Mesothelial cell of epicardium (in vitro differentiated cells): ENCODE data around the gene BOD1. TPM values are rescaled to one million over a fixed set of nuclear protein-coding genes. Genes with fewer than 3 reads are reported as not detected.

Experiments
- DNase-seq, 2 experiments: peaks; one replicate each; pipeline ENCODE4 v3.0.0; 2021; ENCODE audit warnings: low spot score in 2 of 2; ENCODE audit not compliant: unreplicated experiment in 2 of 2
- H3K27ac Mint-ChIP-seq: 2 replicates; pipeline ENCODE4 v1.8.0; 2021; ENCODE audit warnings: mixed read lengths
- H3K27me3 Mint-ChIP-seq: 2 replicates; pipeline ENCODE4 v1.8.0; 2021; ENCODE audit warnings: low read depth, mixed read lengths
- H3K36me3 Mint-ChIP-seq: 2 replicates; pipeline ENCODE4 v1.8.0; 2021; ENCODE audit warnings: mixed read lengths
- H3K4me1 Mint-ChIP-seq: 2 replicates; pipeline ENCODE4 v1.8.0; 2021; ENCODE audit warnings: mixed read lengths
- H3K4me3 Mint-ChIP-seq: 2 replicates; pipeline ENCODE4 v1.8.0; 2021; ENCODE audit warnings: mild to moderate bottlenecking, moderate library complexity, mixed read lengths
- H3K9me3 Mint-ChIP-seq: 2 replicates; pipeline ENCODE4 v1.8.0; 2021; ENCODE audit warnings: mixed read lengths
- total RNA-seq: library from RNA; stranded (reverse); gene quantifications from 3 replicates; pipeline ENCODE4 v1.2.1, GENCODE V29; 2021
- TF ChIP-seq, protein P1 (sequence below): fragments of 200-600 bp; sonication (generic); IDR thresholded peaks from one replicate; pipeline ENCODE4 v1.5.0; 2021; ENCODE audit warnings: antibody characterized with exemption; ENCODE audit not compliant: unreplicated experiment

The BOD1 gene
- total RNA-seq, 1 donor from 2014 or later, result 91.9 TPM

DNA sequence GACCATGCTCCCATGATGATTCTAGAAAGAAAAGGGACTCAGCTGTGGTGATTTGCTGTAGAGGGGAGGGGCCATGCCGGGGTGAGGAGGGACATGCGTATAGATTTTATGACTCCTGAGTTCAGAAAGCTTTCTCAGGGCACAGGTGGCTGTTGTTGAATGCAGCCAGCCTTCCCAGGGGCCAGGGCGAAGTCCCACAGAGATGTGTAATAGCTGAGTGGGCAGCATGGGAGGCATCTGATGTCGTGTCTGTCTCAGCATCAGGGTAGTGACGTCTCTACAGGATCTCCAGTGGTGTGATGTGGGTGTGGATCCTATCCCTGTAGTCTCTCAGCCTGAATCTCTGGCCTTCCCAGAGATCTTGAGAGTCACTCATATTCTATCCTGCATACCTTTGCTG lies 7.8 kb upstream of the BOD1 start:
- H3K4me3 Mint-ChIP-seq, result no peak overlapping the region
- no peak for DNase-seq
- no peak overlapping the region for H3K27ac Mint-ChIP-seq
- no peaks in the 10 kb centered on the region for H3K9me3 Mint-ChIP-seq
- no peaks in the 10 kb centered on the region for H3K27me3 Mint-ChIP-seq
- no peaks in the 10 kb centered on the region for H3K36me3 Mint-ChIP-seq
- TF ChIP-seq, protein P1, sequence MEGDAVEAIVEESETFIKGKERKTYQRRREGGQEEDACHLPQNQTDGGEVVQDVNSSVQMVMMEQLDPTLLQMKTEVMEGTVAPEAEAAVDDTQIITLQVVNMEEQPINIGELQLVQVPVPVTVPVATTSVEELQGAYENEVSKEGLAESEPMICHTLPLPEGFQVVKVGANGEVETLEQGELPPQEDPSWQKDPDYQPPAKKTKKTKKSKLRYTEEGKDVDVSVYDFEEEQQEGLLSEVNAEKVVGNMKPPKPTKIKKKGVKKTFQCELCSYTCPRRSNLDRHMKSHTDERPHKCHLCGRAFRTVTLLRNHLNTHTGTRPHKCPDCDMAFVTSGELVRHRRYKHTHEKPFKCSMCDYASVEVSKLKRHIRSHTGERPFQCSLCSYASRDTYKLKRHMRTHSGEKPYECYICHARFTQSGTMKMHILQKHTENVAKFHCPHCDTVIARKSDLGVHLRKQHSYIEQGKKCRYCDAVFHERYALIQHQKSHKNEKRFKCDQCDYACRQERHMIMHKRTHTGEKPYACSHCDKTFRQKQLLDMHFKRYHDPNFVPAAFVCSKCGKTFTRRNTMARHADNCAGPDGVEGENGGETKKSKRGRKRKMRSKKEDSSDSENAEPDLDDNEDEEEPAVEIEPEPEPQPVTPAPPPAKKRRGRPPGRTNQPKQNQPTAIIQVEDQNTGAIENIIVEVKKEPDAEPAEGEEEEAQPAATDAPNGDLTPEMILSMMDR, result no peak
- peaks cover 39% of the 10 kb centered on the region for H3K4me1 Mint-ChIP-seq

DNA sequence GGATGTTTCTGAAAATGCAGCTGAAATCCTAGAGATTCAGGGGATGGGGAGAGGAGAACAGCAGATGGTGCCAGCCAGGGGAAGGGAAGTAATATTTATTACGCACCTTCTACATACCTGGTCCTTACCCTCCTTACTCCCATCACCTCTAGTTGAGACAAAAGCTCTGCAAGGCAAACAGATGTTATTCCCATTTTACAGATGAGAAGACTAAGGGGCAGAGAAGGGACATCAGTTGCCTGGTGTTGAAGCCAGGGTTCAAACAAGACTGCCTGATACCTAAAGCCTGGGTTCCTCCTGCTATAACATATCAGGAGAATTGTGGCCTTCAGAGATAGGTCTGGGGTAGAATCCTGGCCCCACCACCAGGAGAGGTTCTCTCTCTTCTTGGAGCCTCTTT lies 7.3 kb upstream of the BOD1 start:
- H3K4me3 Mint-ChIP-seq, result no peak overlapping the region
- peaks cover 35% of the 10 kb centered on the region for H3K4me1 Mint-ChIP-seq
- no peak for DNase-seq
- H3K9me3 Mint-ChIP-seq, result no peaks in the 10 kb centered on the region
- H3K27me3 Mint-ChIP-seq, result no peaks in the 10 kb centered on the region
- TF ChIP-seq, protein P1, result no peak
- H3K27ac Mint-ChIP-seq, result no peak overlapping the region
- H3K36me3 Mint-ChIP-seq, result no peaks in the 10 kb centered on the region

DNA sequence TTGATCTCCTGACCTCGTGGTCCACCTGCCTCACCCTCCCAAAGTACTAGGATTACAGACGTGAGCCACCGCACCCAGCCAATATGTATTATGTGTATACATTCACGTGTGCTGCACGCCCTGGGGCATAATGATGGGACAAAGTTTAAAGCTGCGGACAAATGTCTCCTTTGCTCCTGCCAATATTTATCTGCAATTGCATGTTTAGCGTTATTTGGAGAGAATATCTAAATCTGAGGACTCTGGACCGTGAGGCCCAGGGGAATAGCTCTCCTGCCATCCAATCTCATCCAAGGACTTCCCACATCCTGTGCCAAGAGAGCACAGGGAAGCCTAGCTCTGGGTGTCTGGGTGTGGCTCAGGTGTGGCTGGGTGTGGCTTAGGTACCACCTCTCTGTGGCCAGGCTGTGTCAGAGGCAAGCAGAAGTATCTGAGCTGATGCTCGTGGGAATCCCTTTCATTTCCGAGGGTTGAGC lies 6.9 kb upstream of the BOD1 start:
- H3K27me3 Mint-ChIP-seq, result no peaks in the 10 kb centered on the region
- H3K4me1 Mint-ChIP-seq, result peaks cover 30% of the 10 kb centered on the region
- H3K9me3 Mint-ChIP-seq, result no peaks in the 10 kb centered on the region
- DNase-seq, result no peak
- TF ChIP-seq, protein P1, result no peak
- no peak overlapping the region for H3K27ac Mint-ChIP-seq
- no peaks in the 10 kb centered on the region for H3K36me3 Mint-ChIP-seq
- no peak overlapping the region for H3K4me3 Mint-ChIP-seq

DNA sequence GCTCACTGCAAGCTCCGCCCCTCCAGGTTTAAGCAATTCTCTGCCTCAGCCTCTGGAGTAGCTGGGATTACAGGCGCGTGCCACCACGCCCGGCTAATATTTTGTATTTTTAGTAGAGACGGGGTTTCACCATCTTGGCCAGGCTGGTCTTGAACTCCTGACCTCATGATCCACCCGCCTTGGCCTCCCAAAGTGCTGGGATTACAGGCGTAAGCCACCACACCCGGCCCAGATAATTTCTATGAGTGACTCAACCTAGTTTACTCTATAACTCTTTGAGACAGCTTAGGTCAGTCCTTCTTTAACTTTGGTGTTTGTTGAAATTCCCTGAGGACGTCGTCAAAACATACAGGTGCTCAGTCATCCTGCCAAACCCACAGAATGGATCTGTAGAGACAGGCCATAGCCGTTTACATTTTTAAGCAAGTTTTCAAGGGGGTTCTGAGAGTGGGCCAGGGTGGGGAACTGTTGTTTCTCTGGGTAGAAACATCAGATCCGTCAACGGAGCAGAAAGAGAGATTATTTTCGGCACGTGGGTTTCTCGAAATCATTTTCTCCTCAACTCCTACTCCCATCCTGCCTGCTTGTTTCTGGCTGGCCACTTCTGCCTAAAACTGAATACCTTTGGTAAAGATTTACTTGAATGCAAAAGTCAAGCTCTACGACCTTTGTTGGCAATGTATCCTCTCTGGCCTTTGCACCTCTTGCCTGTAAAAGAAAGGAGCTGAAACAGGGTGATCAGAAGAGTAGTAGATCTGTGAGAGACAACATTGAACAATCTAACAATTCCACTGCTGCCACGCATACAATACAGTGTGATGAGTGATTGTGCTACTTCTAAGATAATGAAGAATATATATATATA lies 6.0 kb upstream of the BOD1 start:
- TF ChIP-seq, protein P1, result no peak
- Mint-ChIP-seq H3K4me3 (no peak overlapping the region), H3K9me3 (no peaks in the 10 kb centered on the region), H3K27me3 (no peaks in the 10 kb centered on the region), H3K36me3 (no peaks in the 10 kb centered on the region), H3K4me1 (peaks cover 23% of the 10 kb centered on the region), H3K27ac (no peak overlapping the region)
- no peak for DNase-seq

DNA sequence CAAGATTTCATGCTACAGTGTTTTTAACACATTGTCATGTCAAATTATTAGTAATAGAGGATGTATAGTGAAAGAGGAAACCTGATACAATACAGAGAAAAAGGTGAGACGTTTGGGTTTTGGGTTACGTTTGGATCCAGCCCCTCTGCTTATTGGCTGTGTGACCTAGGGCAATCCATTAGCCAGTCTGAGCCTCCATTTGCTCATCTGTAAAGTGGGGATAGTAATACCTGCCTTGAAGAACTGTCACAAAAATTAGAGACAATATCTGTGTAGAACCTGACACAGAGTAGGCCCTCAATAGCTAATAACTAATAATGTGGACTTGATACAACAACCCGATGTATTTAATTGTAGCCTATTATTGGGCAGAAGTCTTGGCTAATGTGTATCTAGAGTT lies 4.3 kb upstream of the BOD1 start:
- Mint-ChIP-seq H3K4me3 (no peak overlapping the region), H3K27ac (no peak overlapping the region), H3K36me3 (no peaks in the 10 kb centered on the region), H3K9me3 (no peaks in the 10 kb centered on the region), H3K27me3 (no peaks in the 10 kb centered on the region), H3K4me1 (peaks cover 23% of the 10 kb centered on the region)
- DNase-seq, result no peak
- TF ChIP-seq, protein P1, result no peak
